Esophagus squamous epithelium (tissue), 4 donors: ENCODE results near the gene PML.

Experiments
- POLR2A ChIP-seq, 4 donors: fragments of 450-650 bp; IDR thresholded peaks; one replicate each; pipeline ENCODE4 v1.6.1; 2017; ENCODE audit warnings: antibody characterized with exemption in 4 of 4, mild to moderate bottlenecking in 4 of 4, moderate library complexity in 3 of 4
- TF ChIP-seq, protein P1 (sequence below), 6 experiments: fragments of 450-650 bp in 4 of 6; fragments of 200-600 bp in 2 of 6; sonication (generic) in 2 of 6; IDR thresholded peaks; one replicate each; pipeline ENCODE4 v1.5.1; 2016 to 2019; ENCODE audit warnings: antibody characterized with exemption in 6 of 6, mild to moderate bottlenecking in 4 of 6, moderate library complexity in 4 of 6

DNA sequence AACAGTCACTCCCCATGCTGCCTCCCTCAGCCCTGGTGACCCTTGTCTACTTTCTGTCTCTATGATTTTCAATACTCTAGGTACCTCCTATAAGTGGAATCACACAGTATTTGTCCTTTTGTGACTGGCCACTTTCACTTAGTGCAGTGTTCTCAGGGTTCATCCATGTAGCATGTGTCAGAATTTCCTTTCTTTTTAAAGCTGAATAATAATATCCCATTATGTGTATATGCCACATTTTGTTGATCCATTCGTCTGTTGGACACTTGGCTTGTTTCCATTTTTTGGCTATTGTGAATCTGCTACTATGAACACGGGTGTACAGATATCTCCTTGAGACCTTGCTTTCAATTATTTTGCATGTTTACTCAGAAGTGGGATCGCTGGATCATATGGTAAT, 34.1 kb downstream of the PML start:
- TF ChIP-seq POLR2A (IDR thresholded peaks at IDR 0.05): no peak
- TF ChIP-seq, protein P1, sequence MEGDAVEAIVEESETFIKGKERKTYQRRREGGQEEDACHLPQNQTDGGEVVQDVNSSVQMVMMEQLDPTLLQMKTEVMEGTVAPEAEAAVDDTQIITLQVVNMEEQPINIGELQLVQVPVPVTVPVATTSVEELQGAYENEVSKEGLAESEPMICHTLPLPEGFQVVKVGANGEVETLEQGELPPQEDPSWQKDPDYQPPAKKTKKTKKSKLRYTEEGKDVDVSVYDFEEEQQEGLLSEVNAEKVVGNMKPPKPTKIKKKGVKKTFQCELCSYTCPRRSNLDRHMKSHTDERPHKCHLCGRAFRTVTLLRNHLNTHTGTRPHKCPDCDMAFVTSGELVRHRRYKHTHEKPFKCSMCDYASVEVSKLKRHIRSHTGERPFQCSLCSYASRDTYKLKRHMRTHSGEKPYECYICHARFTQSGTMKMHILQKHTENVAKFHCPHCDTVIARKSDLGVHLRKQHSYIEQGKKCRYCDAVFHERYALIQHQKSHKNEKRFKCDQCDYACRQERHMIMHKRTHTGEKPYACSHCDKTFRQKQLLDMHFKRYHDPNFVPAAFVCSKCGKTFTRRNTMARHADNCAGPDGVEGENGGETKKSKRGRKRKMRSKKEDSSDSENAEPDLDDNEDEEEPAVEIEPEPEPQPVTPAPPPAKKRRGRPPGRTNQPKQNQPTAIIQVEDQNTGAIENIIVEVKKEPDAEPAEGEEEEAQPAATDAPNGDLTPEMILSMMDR (IDR thresholded peaks at IDR 0.05): no peak
